GM23248 (cell line): ENCODE measurements around the gene PIK3R5. TPM values are rescaled to one million over a fixed set of nuclear protein-coding genes. Genes with fewer than 3 reads are reported as not detected.

ENCODE experiments used
- DNase-seq: peaks from one replicate; pipeline ENCODE4 v3.0.0-alpha.2; 2015
- H2AFZ ChIP-seq: fragments of 200-600 bp; sonication (generic); 2 replicates; pipeline ENCODE4 v1.6.1; 2016; ENCODE audit warnings: antibody characterized with exemption
- H3F3A ChIP-seq: fragments of 200-600 bp; sonication (generic); 2 replicates; pipeline ENCODE4 v1.6.1; 2016; ENCODE audit warnings: mild to moderate bottlenecking, antibody characterized with exemption, mixed run types; ENCODE audit not compliant: insufficient read depth
- H3K27ac ChIP-seq: fragments of 200-600 bp; sonication (generic); 2 replicates; pipeline ENCODE4 v1.5.1; 2016; ENCODE audit warnings: mild to moderate bottlenecking
- H3K27me3 ChIP-seq: fragments of 200-600 bp; sonication (generic); replicated peaks from 2 replicates; pipeline ENCODE4 v1.6.1; 2016; ENCODE audit warnings: mild to moderate bottlenecking; ENCODE audit not compliant: insufficient read depth
- H3K36me3 ChIP-seq: fragments of 200-600 bp; sonication (generic); 2 replicates; pipeline ENCODE4 v1.6.1; 2016; ENCODE audit warnings: low read depth, mild to moderate bottlenecking
- H3K4me1 ChIP-seq: fragments of 200-600 bp; sonication (generic); 2 replicates; pipeline ENCODE4 v1.6.1; 2016; ENCODE audit warnings: mild to moderate bottlenecking; ENCODE audit not compliant: insufficient read depth
- H3K4me2 ChIP-seq: fragments of 200-600 bp; sonication (generic); one replicate; pipeline ENCODE4 v1.6.1; 2016; ENCODE audit warnings: mild to moderate bottlenecking; ENCODE audit not compliant: unreplicated experiment
- H3K4me3 ChIP-seq: fragments of 200-600 bp; sonication (generic); 2 replicates; pipeline ENCODE4 v1.5.1; 2016; ENCODE audit warnings: mild to moderate bottlenecking
- H3K79me2 ChIP-seq: fragments of 200-600 bp; sonication (generic); 2 replicates; pipeline ENCODE4 v1.6.1; 2016; ENCODE audit warnings: mild to moderate bottlenecking; ENCODE audit not compliant: insufficient read depth
- H3K9ac ChIP-seq: fragments of 200-600 bp; sonication (generic); 2 replicates; pipeline ENCODE4 v1.6.1; 2016; ENCODE audit warnings: mild to moderate bottlenecking
- H3K9me2 ChIP-seq: fragments of 200-600 bp; sonication (generic); 2 replicates; pipeline ENCODE4 v1.6.1; 2016; ENCODE audit warnings: mixed run types, mild to moderate bottlenecking, moderate library complexity; ENCODE audit not compliant: insufficient read depth
- H3K9me3 ChIP-seq: fragments of 200-600 bp; sonication (generic); one replicate; pipeline ENCODE4 v1.6.1; 2017; ENCODE audit warnings: low read depth
- H4K20me1 ChIP-seq: fragments of 200-600 bp; sonication (generic); 2 replicates; pipeline ENCODE4 v1.6.0; 2016; ENCODE audit not compliant: insufficient read depth
- EZH2 ChIP-seq: fragments of 200-600 bp; sonication (generic); IDR thresholded peaks from 2 replicates; pipeline ENCODE4 v1.6.1; 2018; ENCODE audit warnings: antibody characterized with exemption, mild to moderate bottlenecking; ENCODE audit not compliant: insufficient read depth, poor library complexity, severe bottlenecking
- EZH2phosphoT487 ChIP-seq: fragments of 200-600 bp; sonication (generic); IDR thresholded peaks from 2 replicates; pipeline ENCODE4 v1.6.1; 2018; ENCODE audit warnings: antibody characterized with exemption, moderate library complexity, mild to moderate bottlenecking, low read depth; ENCODE audit not compliant: insufficient read depth
- WGBS, 2 experiments: methylation state at CpG; one replicate each; pipeline ENCODE4 v1.1.6; 2015 to 2017; ENCODE audit warnings: low lambda C conversion rate in 2 of 2, low coverage in 1 of 2; ENCODE audit errors: missing lambda C conversion rate in 2 of 2; 5-methylcytosine and 5-hydroxymethylcytosine counted together
- in situ Hi-C: fragments of 300-500 bp; cut with MboI; formaldehyde crosslinking; loops from 2 replicates; pipeline ENCODE4 v1.15.0; 2020
- polyA plus RNA-seq: library from polyadenylated mRNA; unstranded; fragments of >200 nt; fragmentation: Nextera tagmentation; extraction: Ambion mirVana; gene quantifications from 2 replicates; pipeline ENCODE4 v1.2.1, GENCODE V29; 2016
- total RNA-seq: library from RNA; depleted of rRNA; stranded (reverse); fragments of >200 nt; shearing (Covaris generic); gene quantifications from 2 replicates; pipeline ENCODE4 v1.2.3, GENCODE V29; 2014

Gene PIK3R5
- total and polyA plus RNA-seq, 2 experiments from 2014 or later: 0.11 TPM; not detected in 1

GRCh38 chr17:8872036-8872704 lies 93.3 kb downstream of the PIK3R5 start:
- no peaks in the 10 kb centered on the region for H4K20me1 ChIP-seq
- no peaks in the 10 kb centered on the region for H3K9me3 ChIP-seq
- 86 to 88% methylated on average over 7 of the region's 7 CpGs for WGBS, 2 experiments
- peaks cover 9% of the 10 kb centered on the region; the same call in 1 of the 2 replicates for H3K4me1 ChIP-seq
- DNase-seq: no peak
- H2AFZ ChIP-seq: no peak overlapping the region
- TF ChIP-seq EZH2: no peak
- no peak for TF ChIP-seq EZH2phosphoT487
- H3K27me3 ChIP-seq: no peaks in the 10 kb centered on the region
- H3F3A ChIP-seq: no peaks in the 10 kb centered on the region
- H3K79me2 ChIP-seq: no peaks in the 10 kb centered on the region
- no peaks in the 10 kb centered on the region for H3K9me2 ChIP-seq
- no peak overlapping the region for H3K4me2 ChIP-seq
- H3K27ac ChIP-seq: no peak overlapping the region
- in situ Hi-C loops: no loop called here
- no peaks in the 10 kb centered on the region for H3K36me3 ChIP-seq
- H3K4me3 ChIP-seq: no peak overlapping the region
- no peak overlapping the region for H3K9ac ChIP-seq

GRCh38 chr17:8871081-8871581 lies 94.4 kb downstream of the PIK3R5 start:
- Histone ChIP-seq H3K9ac (no peak overlapping the region), H3K27me3 (no peaks in the 10 kb centered on the region), H3K4me2 (no peak overlapping the region), H4K20me1 (no peaks in the 10 kb centered on the region), H3K4me3 (no peak overlapping the region), H3K79me2 (no peaks in the 10 kb centered on the region), H3K9me3 (no peaks in the 10 kb centered on the region), H3F3A (no peaks in the 10 kb centered on the region), H3K27ac (no peak overlapping the region), H3K36me3 (no peaks in the 10 kb centered on the region), H3K9me2 (no peaks in the 10 kb centered on the region), H2AFZ (no peak overlapping the region), H3K4me1 (peaks cover 6% of the 10 kb centered on the region; the same call in 1 of the 2 replicates)
- TF ChIP-seq EZH2phosphoT487 (no peak), EZH2 (no peak)
- in situ Hi-C loops: no loop called here
- WGBS, 2 experiments: 75 to 79% methylated on average over 13 of the region's 13 CpGs
- DNase-seq: no peak

- H3K79me2 ChIP-seq: no peaks in the 10 kb centered on the region
- H3K9ac ChIP-seq: no peak overlapping the region
- H3K4me1 ChIP-seq: no peaks in the 10 kb centered on the region; the same call in 1 of the 2 replicates
- H3K4me2 ChIP-seq: no peak overlapping the region
- no peak overlapping the region for H2AFZ ChIP-seq
- H3K4me3 ChIP-seq: no peak overlapping the region
- no peaks in the 10 kb centered on the region for H3K9me3 ChIP-seq
- no peaks in the 10 kb centered on the region for H3K9me2 ChIP-seq
- H3K27me3 ChIP-seq: no peaks in the 10 kb centered on the region
- H3K36me3 ChIP-seq: no peaks in the 10 kb centered on the region
- H3K27ac ChIP-seq: no peak overlapping the region
- WGBS, 2 experiments: 79 to 82% methylated on average over 13 of the region's 13 CpGs
- DNase-seq: no peak
- in situ Hi-C loops: no loop called here
- no peaks in the 10 kb centered on the region for H4K20me1 ChIP-seq
- TF ChIP-seq EZH2: no peak
- no peak for TF ChIP-seq EZH2phosphoT487
- no peaks in the 10 kb centered on the region for H3F3A ChIP-seq
Measured at GRCh38 chr17:8870406-8871040, 95.0 kb downstream of the PIK3R5 start.

- Histone ChIP-seq H3K27ac (no peak overlapping the region), H3K36me3 (no peaks in the 10 kb centered on the region), H3K4me1 (no peaks in the 10 kb centered on the region), H3K27me3 (no peaks in the 10 kb centered on the region), H2AFZ (no peak overlapping the region), H3K4me3 (no peak overlapping the region), H3K4me2 (no peak overlapping the region), H3K9me2 (no peaks in the 10 kb centered on the region), H3F3A (no peaks in the 10 kb centered on the region), H3K9me3 (no peaks in the 10 kb centered on the region), H3K9ac (no peak overlapping the region), H4K20me1 (no peaks in the 10 kb centered on the region), H3K79me2 (no peaks in the 10 kb centered on the region)
- in situ Hi-C loops: no loop called here
- TF ChIP-seq EZH2: no peak
- TF ChIP-seq EZH2phosphoT487: no peak
- no peak for DNase-seq
- WGBS, 2 experiments: 51 to 55% methylated on average over 11 of the region's 11 CpGs
Measured at GRCh38 chr17:8869114-8869815, 96.2 kb downstream of the PIK3R5 start.
